Left ventricle myocardium superior (tissue), 1 donor: ENCODE data around the gene TTC9B. TPM values are rescaled to one million over a fixed set of nuclear protein-coding genes. Genes with fewer than 3 reads are reported as not detected.

Experiments
- ATAC-seq: fragments of 200-7000 bp; cut with Tn5 transposase; one replicate; pipeline ENCODE4 v1.9.1; 2020; ENCODE audit warnings: mild to moderate bottlenecking, moderate library complexity
- DNase-seq: peaks from one replicate; pipeline ENCODE4 v3.0.0-alpha.2; 2020
- intact Hi-C: fragments of 100-400 bp; cut with micrococcal nuclease; formaldehyde crosslinking; loops from one replicate; pipeline ENCODE4 v1.11.0; 2022
- total RNA-seq: library from RNA; stranded (reverse); fragmentation: NEBNext Ultra II Directional; extraction: Animal tissue kit (Norgen Biotek cat#: 25700); gene quantifications from one replicate; pipeline ENCODE4 v1.2.1, GENCODE V29; 2021
- donor health status: DM: no; HTN: yes; CAD: no; lungs with severe emphysema.

TTC9B gene
- total RNA-seq, 1 donor from 2014 or later = not detected

GRCh38 chr19:40234429-40235237 is 16.4 kb upstream of the TTC9B start:
- intact Hi-C loops = no loop called here
- ATAC-seq = no peak
- no peak for DNase-seq

GRCh38 chr19:40233811-40234389 is 15.7 kb upstream of the TTC9B start:
- no peak for DNase-seq
- intact Hi-C loops = no loop called here

GRCh38 chr19:40232949-40233810 is 15.0 kb upstream of the TTC9B start:
- ATAC-seq = peak; percentile 4
- intact Hi-C loops = no loop called here
- no peak for DNase-seq

More at GRCh38 chr19:40233811-40234389, 15.7 kb upstream of the TTC9B start:
- no peak for ATAC-seq

DNA sequence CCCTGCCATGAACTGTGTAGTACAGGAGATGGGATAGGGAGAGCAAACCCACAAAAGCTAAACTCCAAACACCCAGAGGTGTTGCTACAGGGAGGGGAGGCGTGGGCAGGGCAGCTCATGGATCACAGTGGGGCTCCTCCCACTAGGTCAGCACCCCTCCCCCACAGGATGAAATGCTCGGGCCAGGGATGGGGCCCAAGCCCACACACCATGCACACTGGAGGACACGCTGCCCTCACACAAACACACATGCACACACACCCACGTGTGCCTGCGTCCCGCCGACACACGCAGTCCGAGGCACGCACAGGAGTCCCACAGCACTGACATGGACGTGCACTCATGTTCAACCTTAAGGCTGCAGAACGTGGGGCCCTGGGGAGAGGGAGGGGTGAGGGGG is 14.3 kb upstream of the TTC9B start:
- ATAC-seq (peak; percentile 20), DNase-seq (no peak)
- intact Hi-C loops = no loop called here

DNA sequence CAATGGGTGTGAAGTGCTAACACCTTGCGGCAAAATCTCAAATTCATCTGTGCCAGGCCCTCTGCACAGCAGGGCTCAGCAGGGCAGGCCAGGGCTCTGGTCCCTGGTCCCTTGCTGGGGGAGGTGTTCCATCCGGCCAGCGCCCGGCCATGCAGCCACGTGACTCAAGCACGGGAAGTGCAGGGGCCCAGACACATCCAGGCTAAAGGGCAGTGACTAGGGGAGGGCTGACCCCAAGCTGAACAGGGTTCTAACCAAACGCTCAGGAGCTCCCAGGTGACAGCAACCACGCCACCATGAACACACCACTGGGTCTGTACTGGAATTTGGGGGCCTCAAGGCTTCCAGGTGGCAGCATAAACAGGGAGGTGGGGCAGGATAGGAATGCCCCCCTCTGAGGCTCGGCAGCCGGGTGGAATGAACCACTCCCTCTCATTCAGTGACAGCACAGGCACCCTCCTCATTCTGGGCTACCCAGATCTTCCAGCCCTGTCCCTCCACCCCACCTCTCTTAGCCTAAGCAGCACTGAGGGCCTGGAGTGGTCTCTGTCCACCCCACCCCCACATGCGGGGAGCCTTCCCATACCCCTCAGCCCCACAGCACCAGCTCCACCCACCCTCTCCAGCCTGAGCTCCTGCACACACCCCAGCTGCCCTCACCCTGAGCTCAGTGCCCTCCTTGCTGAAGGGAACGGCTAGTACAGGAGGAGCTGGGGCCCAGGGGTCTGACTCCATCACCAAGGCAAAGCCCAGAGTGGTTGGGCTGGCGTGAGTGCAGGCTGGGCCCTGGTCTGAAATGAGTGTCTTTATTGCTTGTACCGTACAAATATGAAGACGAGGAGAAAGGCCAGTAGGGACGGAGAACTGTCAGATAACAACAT is 13.6 kb upstream of the TTC9B start:
- intact Hi-C loops = no loop called here
- DNase-seq = peak; percentile 59
- ATAC-seq = peak; percentile 77

GRCh38 chr19:40231057-40231456 is 12.9 kb upstream of the TTC9B start:
- intact Hi-C loops = no loop called here
- no peak for ATAC-seq
- DNase-seq = no peak

DNA sequence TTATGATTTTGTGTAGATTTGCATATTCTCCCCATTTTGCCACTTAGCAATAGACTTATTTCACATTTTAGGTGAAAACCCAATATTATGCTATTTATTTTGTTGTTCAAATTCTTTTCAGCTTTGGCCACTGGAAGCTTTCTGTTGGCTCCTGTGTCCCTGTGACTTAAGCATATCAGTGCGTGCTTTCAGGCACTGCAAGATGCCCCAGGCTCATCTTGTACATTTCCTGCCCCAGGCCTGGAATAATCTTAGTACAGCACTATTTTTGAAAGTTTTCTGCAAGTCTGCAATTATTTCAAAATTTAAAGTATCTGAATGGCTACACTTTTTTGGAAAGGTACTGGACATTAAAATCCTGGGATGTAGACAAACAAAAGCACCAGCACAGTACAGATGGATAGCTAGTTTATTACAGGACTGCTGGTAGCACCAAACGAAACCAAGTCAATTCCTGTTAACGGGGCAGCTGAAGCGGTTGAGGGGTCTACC is 11.8 kb upstream of the TTC9B start:
- ATAC-seq = no peak

GRCh38 chr19:40229484-40229883 is 11.3 kb upstream of the TTC9B start:
- intact Hi-C loops = no loop called here
- no peak for DNase-seq
- ATAC-seq = no peak

More for the DNA sequence above, 11.8 kb upstream of the TTC9B start:
- DNase-seq = no peak
- intact Hi-C loops = no loop called here

- intact Hi-C loops = no loop called here
- DNase-seq (no peak), ATAC-seq (no peak)
Measured at GRCh38 chr19:40228863-40229262, 10.7 kb upstream of the TTC9B start.

DNA sequence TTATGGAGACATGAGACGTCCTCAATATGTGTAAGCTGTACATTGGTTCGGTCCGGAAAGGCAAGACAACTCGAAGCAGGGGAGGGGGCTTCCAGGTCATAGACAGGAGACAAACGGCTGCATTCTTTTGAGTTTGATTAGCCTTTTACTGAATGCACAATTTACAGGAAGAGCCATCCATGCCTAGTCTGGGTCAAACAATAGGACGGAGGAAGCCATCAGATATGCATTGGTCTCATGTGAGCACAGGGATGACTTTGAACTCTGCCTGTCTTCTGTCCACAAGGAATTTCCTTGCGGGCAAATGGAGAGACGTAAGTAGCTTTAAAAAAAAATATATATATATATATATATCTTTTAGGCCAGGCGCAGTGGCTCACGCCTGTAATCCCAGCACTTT is 10.2 kb upstream of the TTC9B start:
- DNase-seq (no peak), ATAC-seq (no peak)
- intact Hi-C loops = no loop called here

DNA sequence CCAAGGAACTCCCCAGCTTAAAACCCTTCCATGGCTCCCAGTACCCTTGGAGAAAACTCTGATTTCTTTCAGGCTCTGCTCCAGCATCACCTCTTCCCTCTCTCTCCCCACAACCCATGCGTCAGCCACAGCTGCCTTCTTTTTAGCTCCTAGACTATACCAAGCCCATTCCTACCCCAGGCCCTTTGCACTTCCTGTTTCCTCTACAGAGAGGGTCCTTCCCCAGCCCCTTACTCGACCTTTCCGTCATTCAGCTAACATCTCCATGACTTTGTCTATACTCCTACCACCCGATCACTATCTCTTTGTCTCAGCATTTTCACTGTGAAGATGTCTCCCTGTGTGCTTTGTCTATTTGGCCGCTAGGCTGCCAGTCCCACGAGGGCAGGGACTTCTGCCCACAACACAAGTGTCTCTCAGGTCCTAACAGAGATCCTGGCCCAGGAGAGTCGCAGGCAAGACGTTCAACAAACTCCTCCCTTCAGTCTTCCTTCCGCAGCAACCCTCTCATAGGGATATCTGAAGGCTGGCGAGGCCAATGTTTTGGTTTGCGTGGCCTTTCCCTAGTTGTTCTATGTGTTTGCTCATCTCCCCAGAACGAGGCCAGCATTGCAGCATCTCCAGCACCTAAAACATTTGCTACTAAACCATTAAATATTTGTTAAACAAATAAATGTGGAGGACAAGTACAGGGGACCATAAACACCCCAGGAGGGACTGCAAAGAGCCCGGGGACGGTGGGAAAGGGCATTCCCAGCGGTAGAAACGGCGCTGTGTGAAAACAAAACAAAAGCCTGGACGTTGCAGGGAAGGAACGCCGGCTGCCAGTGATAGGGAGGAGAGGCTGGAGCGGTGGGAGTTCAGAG is 7.5 kb upstream of the TTC9B start:
- intact Hi-C loops = no loop called here
- ATAC-seq = no peak
- DNase-seq = no peak

GRCh38 chr19:40224342-40225150 is 6.4 kb upstream of the TTC9B start:
- no peak for DNase-seq
- ATAC-seq = no peak
- intact Hi-C loops = no loop called here

DNA sequence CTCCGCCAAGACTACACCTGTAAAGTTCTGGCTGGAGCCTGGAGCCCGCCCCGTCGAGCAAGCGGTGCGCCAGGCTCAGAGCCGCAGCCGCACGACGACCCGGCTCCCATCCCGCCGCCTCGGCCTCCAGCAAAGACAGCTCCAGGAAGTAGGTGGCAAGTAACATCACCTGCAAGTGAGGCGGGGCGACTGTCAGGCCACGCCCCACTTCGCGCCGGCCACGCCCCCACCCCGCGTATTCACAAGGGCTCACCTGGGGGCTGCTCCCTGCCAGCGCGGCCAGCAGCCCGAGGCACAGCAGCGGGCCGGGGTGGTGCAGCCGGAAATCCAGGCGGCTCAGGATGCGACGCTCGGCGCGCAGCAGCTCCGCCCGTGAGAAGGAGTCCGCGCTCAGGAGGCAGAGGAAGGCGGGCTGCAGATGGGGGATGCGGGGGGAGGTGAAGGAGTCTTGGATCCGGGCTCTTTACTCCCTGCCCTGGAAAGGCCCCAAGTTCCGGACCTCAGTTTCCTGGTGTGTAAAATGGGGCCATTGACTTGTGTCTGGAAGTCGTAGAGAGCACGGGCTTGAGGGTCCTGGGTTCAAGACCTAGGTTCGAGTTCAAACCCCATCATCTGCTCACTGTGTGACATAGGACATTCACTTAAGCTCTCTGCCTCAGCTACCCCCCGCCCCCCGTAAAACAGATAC is 5.1 kb upstream of the TTC9B start:
- intact Hi-C loops = no loop called here
- DNase-seq = no peak
- no peak for ATAC-seq

DNA sequence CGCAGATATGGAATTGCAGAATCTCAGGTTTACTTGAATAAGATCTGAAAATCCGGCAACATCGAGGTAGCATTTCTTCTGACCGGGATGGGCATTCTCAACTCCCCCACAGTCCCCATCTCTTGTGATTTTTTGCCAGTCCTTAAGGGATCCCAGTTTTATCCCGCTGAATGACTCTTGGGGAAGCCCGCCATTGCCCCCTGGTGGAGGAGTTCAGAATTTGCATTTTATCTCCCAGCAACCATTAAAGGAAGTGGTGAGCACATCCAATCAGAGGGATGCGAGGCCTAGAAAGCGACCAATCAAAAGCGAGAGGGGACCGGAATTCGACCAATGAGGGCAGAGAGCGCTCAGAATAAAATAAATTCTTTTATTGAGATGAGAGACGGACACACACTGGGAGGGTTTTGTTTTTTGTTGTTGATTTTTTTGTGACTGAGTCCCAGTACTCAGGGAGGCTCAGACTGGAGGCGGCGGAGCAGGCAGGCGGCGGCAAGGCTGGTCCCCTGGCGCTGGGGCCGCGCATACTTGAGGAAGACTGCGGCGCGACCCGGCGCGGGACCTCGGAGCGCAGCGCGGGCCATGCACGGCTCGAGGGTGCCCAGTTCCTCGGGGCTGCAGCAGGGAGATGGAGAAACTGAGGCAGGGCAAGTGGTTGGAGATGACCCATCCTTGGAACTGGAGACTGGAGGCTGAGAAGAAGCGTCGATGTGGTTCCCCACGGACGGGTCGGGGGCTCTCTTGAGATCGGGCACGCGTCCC is 3.9 kb upstream of the TTC9B start:
- ATAC-seq (peak; percentile 85), DNase-seq (peak; percentile 56)
- intact Hi-C loops = no loop called here

DNA sequence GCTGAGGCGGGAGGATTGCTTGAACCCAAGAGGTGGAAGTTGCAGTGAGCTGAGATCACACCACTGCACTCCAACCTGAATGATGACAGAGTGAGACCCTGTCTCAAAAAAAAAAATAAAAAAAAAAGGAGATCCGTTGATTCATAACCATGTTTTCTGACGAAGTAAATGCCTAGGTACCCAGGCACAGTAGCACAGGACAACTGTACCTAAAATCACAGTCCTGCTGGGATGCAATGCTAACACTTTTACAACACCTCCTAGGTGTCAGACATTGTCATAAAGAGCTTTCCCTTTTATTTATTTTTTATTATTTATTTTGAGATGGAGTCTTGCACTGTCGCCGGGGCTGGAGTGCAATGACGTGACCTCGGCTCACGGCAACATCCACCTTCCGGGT is 2.5 kb upstream of the TTC9B start:
- DNase-seq (no peak), ATAC-seq (no peak)
- intact Hi-C loops = no loop called here

DNA sequence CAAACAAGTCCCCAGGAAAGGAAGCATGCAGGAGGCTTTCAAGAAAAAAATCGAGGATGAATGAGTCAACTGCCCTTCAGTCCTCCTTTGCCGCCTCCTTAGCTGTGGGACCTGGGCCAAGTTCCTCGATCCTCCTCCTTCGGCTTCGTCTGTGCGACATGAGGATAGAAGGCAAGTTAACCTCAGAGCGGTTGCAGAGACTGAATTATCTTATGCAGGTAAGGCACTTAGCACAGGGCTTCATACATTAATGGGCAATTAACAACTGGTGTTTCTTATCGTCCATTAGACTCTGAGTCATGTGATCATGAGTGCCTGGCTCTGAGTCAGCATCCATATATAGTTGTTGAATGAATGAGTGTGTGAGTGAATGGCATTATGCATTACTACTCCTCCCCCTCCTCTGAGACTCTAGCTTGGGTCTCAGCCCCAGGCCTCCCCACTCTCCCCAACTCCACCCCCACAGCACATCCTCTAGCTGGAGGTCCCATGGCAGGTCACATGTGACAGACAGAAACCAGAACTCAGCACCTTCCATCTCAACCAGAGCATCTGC is 1.6 kb upstream of the TTC9B start:
- ATAC-seq = no peak
- intact Hi-C loops = no loop called here
- DNase-seq = no peak
